Measurements from ENCODE around the gene SLC33A1.

GRCh38 chr3:155889212-155889611 is 35.0 kb upstream of the SLC33A1 start:
- TF ChIP-seq, protein P1, sequence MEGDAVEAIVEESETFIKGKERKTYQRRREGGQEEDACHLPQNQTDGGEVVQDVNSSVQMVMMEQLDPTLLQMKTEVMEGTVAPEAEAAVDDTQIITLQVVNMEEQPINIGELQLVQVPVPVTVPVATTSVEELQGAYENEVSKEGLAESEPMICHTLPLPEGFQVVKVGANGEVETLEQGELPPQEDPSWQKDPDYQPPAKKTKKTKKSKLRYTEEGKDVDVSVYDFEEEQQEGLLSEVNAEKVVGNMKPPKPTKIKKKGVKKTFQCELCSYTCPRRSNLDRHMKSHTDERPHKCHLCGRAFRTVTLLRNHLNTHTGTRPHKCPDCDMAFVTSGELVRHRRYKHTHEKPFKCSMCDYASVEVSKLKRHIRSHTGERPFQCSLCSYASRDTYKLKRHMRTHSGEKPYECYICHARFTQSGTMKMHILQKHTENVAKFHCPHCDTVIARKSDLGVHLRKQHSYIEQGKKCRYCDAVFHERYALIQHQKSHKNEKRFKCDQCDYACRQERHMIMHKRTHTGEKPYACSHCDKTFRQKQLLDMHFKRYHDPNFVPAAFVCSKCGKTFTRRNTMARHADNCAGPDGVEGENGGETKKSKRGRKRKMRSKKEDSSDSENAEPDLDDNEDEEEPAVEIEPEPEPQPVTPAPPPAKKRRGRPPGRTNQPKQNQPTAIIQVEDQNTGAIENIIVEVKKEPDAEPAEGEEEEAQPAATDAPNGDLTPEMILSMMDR (IDR thresholded peaks at IDR 0.05), result no peak
- no peak for TF ChIP-seq POLR2A (IDR thresholded peaks at IDR 0.05)

All from lower leg skin (tissue), 3 donors.